ENCODE data around the gene YTHDC2. TPM values are rescaled to one million over a fixed set of nuclear protein-coding genes. Genes with fewer than 3 reads are reported as not detected.

The YTHDC2 gene
- total RNA-seq, 2 donors from 2014 or later: 21.9 to 27.4 TPM

DNA sequence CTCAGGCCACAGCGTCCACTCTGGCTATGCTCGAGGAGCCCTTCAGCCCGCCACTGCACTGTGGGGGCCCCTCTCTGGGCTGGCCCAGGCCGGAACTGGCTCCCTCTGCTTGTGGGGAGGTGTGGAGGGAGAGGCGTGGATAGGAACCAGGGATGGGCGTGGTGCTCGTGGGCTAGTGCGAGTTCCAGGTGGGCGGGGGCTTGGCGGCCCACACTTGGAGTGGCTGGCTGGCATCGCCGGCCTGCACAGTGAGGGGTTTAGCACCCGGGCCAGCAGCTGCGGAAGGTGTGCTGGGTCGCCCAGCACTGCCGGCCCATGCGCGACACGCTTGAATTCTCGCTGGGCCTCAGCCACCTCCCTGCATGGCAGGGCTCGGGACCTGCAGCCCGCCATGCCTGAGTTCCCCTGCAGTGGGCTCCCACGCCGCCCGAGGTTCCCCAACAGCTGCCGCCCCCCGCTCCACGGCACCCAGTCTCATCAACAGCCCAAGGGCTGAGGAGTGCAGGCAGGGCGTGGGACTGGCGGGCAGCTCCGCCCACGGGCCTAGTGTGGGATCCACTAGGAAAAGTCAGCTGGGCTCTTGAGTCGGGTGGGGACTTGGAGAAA lies 103.8 kb downstream of the YTHDC2 start:
- H3K4me3 Mint-ChIP-seq: no peak overlapping the region
- no peak for DNase-seq
- peaks cover 15% of the 10 kb centered on the region for H3K27me3 Mint-ChIP-seq (ENCODE audit: low read depth)
- ATAC-seq (replicated peaks in 1 of 2): no peak
- no peaks in the 10 kb centered on the region for H3K4me1 Mint-ChIP-seq (ENCODE audit: low read depth)
- H3K27ac Mint-ChIP-seq: no peak overlapping the region
- no peaks in the 10 kb centered on the region for H3K36me3 Mint-ChIP-seq (ENCODE audit: insufficient read depth in 2 of 2)
- H3K9me3 Mint-ChIP-seq: no peaks in the 10 kb centered on the region

- no peaks in the 10 kb centered on the region for H3K4me1 Mint-ChIP-seq (ENCODE audit: low read depth)
- DNase-seq: no peak
- no peak for ATAC-seq (replicated peaks in 1 of 2)
- peaks cover 13% of the 10 kb centered on the region for H3K27me3 Mint-ChIP-seq (ENCODE audit: low read depth)
- peaks cover 0 to 2% of the 10 kb centered on the region in 2 donors for H3K9me3 Mint-ChIP-seq
- H3K36me3 Mint-ChIP-seq (ENCODE audit: insufficient read depth in 2 of 2): no peaks in the 10 kb centered on the region
- H3K27ac Mint-ChIP-seq: no peak overlapping the region
- no peak overlapping the region for H3K4me3 Mint-ChIP-seq
Measured at GRCh38 chr5:113632996-113633395, 119.5 kb downstream of the YTHDC2 start.

DNA sequence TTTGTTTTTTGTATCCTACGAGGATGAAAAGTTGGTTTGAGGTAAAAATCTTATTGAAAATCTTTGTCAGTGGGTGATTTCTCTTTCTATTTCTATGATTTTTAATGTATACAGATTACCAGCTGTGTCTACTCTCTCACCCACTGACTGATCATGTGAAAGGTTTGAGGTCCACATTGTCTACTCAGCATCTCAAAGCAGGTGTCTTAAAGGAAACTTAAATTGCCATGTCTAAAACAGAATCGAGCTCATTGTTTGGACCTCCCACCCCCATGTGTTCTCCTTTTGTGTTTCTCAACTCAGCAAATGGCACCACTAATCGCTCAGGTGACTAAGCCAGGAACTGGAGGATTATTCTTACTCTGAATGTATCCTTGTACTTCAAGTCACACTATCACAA lies 121.5 kb downstream of the YTHDC2 start:
- Mint-ChIP-seq H3K36me3 (ENCODE audit: insufficient read depth in 2 of 2) (no peaks in the 10 kb centered on the region), H3K27ac (no peak overlapping the region), H3K4me3 (no peak overlapping the region), H3K27me3 (ENCODE audit: low read depth) (peaks cover 9% of the 10 kb centered on the region), H3K4me1 (ENCODE audit: low read depth) (no peaks in the 10 kb centered on the region), H3K9me3 (no peaks in the 10 kb centered on the region)
- DNase-seq (no peak), ATAC-seq (replicated peaks in 1 of 2) (no peak)

DNA sequence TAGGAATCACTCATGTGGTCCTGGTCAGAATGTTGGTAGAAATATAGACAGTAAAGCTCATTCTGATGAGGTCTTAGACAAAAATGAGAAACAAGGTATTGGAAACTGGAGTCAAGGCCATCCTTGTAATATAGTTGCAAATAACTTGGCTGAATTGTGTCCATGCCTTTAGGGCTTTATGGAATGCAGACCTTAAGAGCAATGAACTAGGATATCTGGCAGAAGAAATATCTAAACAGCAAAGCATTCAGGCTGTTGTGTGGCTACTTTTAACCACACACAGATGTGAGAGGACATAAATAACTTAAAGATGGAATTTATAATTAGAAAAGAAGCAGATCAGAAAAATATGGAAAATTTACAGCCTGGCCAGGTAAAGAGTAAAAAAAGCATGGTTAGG lies 128.2 kb downstream of the YTHDC2 start:
- DNase-seq (no peak), ATAC-seq (replicated peaks in 1 of 2) (no peak)
- Mint-ChIP-seq H3K36me3 (ENCODE audit: insufficient read depth in 2 of 2) (no peaks in the 10 kb centered on the region), H3K27me3 (ENCODE audit: low read depth) (peaks cover 14% of the 10 kb centered on the region), H3K27ac (no peak overlapping the region), H3K4me3 (no peak overlapping the region), H3K9me3 (no peaks in the 10 kb centered on the region), H3K4me1 (ENCODE audit: low read depth) (no peaks in the 10 kb centered on the region)

Other genes starting within 250 kb of the YTHDC2 start
- not detected for gene TSSK1B, start 78.7 kb upstream of the YTHDC2 start, total RNA-seq
- gene MCC, start 25.2 kb upstream of the YTHDC2 start, total RNA-seq: 1 to 10 TPM; 3.3 to 4.2 TPM